PFSK-1 (cell line): ENCODE data around the gene TNIP2.

Experiments
- FOXP2 ChIP-seq: optimal IDR thresholded peaks from 2 replicates; pipeline ENCODE3; 2011; ENCODE audit warnings: borderline replicate concordance, control low read depth, inconsistent platforms; ENCODE audit not compliant: insufficient read depth; ENCODE audit errors: extremely low read length, extremely low read depth
- POLR2AphosphoS5 ChIP-seq: IDR thresholded peaks from 2 replicates; pipeline ENCODE4 v1.6.1; 2012; ENCODE audit warnings: low read depth, mild to moderate bottlenecking, control low read depth, low read length, moderate library complexity
- TAF1 ChIP-seq: IDR thresholded peaks from 2 replicates; pipeline ENCODE4 v1.6.1; 2012; ENCODE audit warnings: low read length, control low read depth, borderline replicate concordance; ENCODE audit not compliant: insufficient read depth

DNA sequence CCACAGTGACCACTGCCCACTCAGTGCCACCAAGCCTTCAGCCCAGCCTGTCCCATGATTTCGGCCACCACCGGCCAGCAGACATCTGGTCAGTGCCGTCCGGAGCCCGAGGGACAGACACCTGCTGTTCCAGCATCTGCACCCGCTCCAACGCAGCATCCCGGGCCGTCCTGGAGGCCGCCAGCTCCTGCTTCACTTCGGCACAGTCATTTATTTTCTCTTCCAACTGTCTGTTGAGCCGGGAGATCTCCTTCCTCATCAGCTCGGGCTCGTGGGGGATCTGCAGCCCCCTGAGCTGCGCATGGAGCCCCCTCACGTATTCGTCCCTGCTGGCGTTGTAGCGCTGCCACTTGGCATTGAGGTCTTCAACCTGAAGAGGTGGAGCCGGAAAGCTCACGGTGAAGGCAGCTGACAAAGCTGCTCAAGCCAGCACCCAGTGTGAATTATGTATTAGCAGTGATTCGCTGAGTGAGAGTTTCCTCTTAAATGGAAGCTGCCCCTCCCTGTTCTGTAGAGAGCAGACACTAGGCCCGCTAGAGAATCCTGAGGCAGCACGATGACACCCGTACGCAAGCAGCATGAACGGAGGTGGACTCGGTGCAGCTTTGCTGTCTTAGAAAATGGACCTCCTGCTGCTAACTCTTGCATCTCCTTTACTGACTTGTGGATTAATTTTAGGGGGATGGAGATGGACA is 11.4 kb downstream of the TNIP2 start:
- TF ChIP-seq FOXP2 (no peak), TAF1 (no peak), POLR2AphosphoS5 (no peak)
